ENCODE data around the gene TENM4.

DNA sequence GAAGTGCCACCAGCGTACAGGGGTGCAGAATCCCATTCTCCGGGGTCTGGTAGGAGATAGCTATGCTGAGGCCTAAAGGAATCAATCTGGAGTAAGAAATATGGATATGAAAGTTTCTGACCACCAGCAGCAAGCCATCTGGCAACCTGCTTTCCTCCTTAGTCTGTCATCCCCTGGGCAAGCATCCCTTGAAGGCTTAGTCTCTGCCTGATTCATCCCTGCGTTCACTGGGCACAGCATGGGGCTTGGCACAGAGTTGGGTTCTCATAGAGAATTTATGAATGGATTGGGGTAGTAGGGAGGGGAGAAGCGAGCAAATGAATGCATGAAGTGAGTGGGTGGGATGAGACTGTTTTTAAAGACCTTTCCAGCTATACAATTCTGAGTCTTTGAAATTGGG lies 780.4 kb downstream of the TENM4 start:
- TF ChIP-seq POLR2A (IDR thresholded peaks at IDR 0.05; ENCODE audit: control extremely low read depth in 1 of 2, low read depth in 2 of 2, low read length in 2 of 2) (no peak), GABPA (IDR thresholded peaks at IDR 0.05; ENCODE audit: borderline replicate concordance, insufficient read depth, low read length) (no peak), TBP (IDR thresholded peaks at IDR 0.05; ENCODE audit: low read depth, low read length) (no peak)
- TF ChIP-seq, protein P1, sequence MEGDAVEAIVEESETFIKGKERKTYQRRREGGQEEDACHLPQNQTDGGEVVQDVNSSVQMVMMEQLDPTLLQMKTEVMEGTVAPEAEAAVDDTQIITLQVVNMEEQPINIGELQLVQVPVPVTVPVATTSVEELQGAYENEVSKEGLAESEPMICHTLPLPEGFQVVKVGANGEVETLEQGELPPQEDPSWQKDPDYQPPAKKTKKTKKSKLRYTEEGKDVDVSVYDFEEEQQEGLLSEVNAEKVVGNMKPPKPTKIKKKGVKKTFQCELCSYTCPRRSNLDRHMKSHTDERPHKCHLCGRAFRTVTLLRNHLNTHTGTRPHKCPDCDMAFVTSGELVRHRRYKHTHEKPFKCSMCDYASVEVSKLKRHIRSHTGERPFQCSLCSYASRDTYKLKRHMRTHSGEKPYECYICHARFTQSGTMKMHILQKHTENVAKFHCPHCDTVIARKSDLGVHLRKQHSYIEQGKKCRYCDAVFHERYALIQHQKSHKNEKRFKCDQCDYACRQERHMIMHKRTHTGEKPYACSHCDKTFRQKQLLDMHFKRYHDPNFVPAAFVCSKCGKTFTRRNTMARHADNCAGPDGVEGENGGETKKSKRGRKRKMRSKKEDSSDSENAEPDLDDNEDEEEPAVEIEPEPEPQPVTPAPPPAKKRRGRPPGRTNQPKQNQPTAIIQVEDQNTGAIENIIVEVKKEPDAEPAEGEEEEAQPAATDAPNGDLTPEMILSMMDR (IDR thresholded peaks at IDR 0.05; ENCODE audit: control extremely low read depth in 1 of 3, insufficient read depth in 1 of 3, low read depth in 1 of 3, low read length in 3 of 3) = no peak
